NCI-H460 (cell line): Measurements from ENCODE around the gene NT5C. TPM values are rescaled to one million over a fixed set of nuclear protein-coding genes. Genes with fewer than 3 reads are reported as not detected.

Experiments
- DNase-seq: peaks from one replicate; pipeline ENCODE4 v3.0.0-alpha.2; 2016; ENCODE audit warnings: low read depth; ENCODE audit errors: extremely low read depth
- small RNA-seq, 2 experiments: library from RNA; depleted of rRNA; stranded (forward); fragments of <200 nt; gene quantifications; one replicate each; pipeline ENCODE3, GENCODE V24; 2014
- total RNA-seq: library from RNA; depleted of rRNA; stranded (reverse); fragments of >200 nt; shearing (Covaris generic); gene quantifications from 2 replicates; pipeline ENCODE4 v1.2.3, GENCODE V29; 2014; rRNA removed

NT5C gene
- total RNA-seq, 1 experiment from 2014 or later = 107 TPM

GRCh38 chr17:75096082-75096625, 35.4 kb downstream of the NT5C start:
- peak; percentile 94 for DNase-seq

GRCh38 chr17:75094871-75095399, 36.6 kb downstream of the NT5C start:
- no peak for DNase-seq

- DNase-seq = peak; percentile 65
These were observed 37.9 kb downstream of the NT5C start for GRCh38 chr17:75093548-75094158.

GRCh38 chr17:75091855-75092327, 39.7 kb downstream of the NT5C start:
- DNase-seq = no peak

GRCh38 chr17:75090871-75091854, 40.4 kb downstream of the NT5C start:
- DNase-seq = no peak

- DNase-seq = no peak
These were observed 42.8 kb downstream of the NT5C start for GRCh38 chr17:75088465-75089417.

- peak; percentile 94 for DNase-seq
These were observed 43.7 kb downstream of the NT5C start, which contains the start of gene SLC16A5 for GRCh38 chr17:75087558-75088453. Gene SLC16A5 (plus strand): TSS chr17:75087954. CDS start chr17:75093637, 5,683 bp downstream.

GRCh38 chr17:75087182-75087557, 44.4 kb downstream of the NT5C start:
- DNase-seq = no peak

- no peak for DNase-seq
These were observed 44.9 kb downstream of the NT5C start for GRCh38 chr17:75086496-75087181.

GRCh38 chr17:75084039-75084660, 47.4 kb downstream of the NT5C start:
- DNase-seq = peak; percentile 97

- no peak for DNase-seq
These were observed 48.9 kb downstream of the NT5C start for GRCh38 chr17:75082683-75083082.

GRCh38 chr17:75081611-75082540, 49.7 kb downstream of the NT5C start:
- DNase-seq = no peak

Small RNA genes lying within 50 kb of the gene (small RNA-seq; reads per million reads assigned to genes)
- gene RF00019 = 0 reads per million in 2 experiments

Other genes starting within 250 kb of the NT5C start
- not detected in 2 replicates for gene FADS6, start 238.1 kb downstream of the NT5C start, total RNA-seq
- not detected in 2 replicates for gene USH1G, start 208.5 kb downstream of the NT5C start, total RNA-seq
- not detected in 2 replicates for gene OTOP2, start 207.5 kb downstream of the NT5C start, total RNA-seq
- gene OTOP3, start 195.8 kb downstream of the NT5C start, total RNA-seq = not detected in 2 replicates
- gene HID1, start 159.0 kb downstream of the NT5C start, total RNA-seq = 5.0 and 8.2 TPM in 2 replicates
- gene CDR2L, start 144.1 kb downstream of the NT5C start, total RNA-seq = 15.6 and 18.0 TPM in 2 replicates
- 87.5 and 91.5 TPM in 2 replicates for gene MRPL58, start 119.1 kb downstream of the NT5C start, total RNA-seq
- gene ATP5PD, start 84.8 kb downstream of the NT5C start, total RNA-seq = 272 and 301 TPM in 2 replicates
- 22.9 and 28.0 TPM in 2 replicates for gene KCTD2, start 84.5 kb downstream of the NT5C start, total RNA-seq
- gene SLC16A5, start 43.8 kb downstream of the NT5C start, total RNA-seq = 19.8 and 20.0 TPM in 2 replicates
- gene ARMC7, start 21.8 kb downstream of the NT5C start, total RNA-seq = 9.1 and 14.3 TPM in 2 replicates
- 454 and 510 TPM in 2 replicates for gene JPT1, start 22.8 kb upstream of the NT5C start, total RNA-seq
- gene SUMO2, start 51.2 kb upstream of the NT5C start, total RNA-seq = 136 and 142 TPM in 2 replicates
- 46.6 and 51.0 TPM in 2 replicates for gene NUP85, start 73.9 kb upstream of the NT5C start, total RNA-seq
- 11.9 and 16.8 TPM in 2 replicates for gene GGA3, start 129.9 kb upstream of the NT5C start, total RNA-seq
- gene MRPS7, start 130.1 kb upstream of the NT5C start, total RNA-seq = 82.2 and 89.4 TPM in 2 replicates
- 33.9 and 37.9 TPM in 2 replicates for gene MIF4GD, start 139.5 kb upstream of the NT5C start, total RNA-seq
- 18.5 and 20.0 TPM in 2 replicates for gene SLC25A19, start 157.7 kb upstream of the NT5C start, total RNA-seq